Ovary (tissue), 10 donors: Measurements from ENCODE around the gene UTP15. TPM values are rescaled to one million over a fixed set of nuclear protein-coding genes. Genes with fewer than 3 reads are reported as not detected.
A peak's percentile ranks its signal among the peaks of the same experiment; 100 is the strongest.

Experiments used
- DNase-seq, 5 donors: peaks; one replicate each; pipeline ENCODE4 v3.0.0-alpha.2; 2019 to 2020
- H3K27ac ChIP-seq, 2 donors: fragments of 200-600 bp; one replicate each; pipeline versions ENCODE4 v1.5.1 to v1.8.0; 2019 to 2022
- H3K27me3 ChIP-seq: fragments of 200-600 bp; one replicate; pipeline ENCODE4 v1.8.0; 2022
- H3K36me3 ChIP-seq: fragments of 200-600 bp; sonication (generic); one replicate; pipeline ENCODE4 v1.5.1; 2019
- H3K4me1 ChIP-seq: one replicate; pipeline ENCODE4 v1.8.1; 2013; ENCODE audit warnings: mild to moderate bottlenecking, moderate library complexity; ENCODE audit not compliant: insufficient read depth
- H3K4me3 ChIP-seq: fragments of 200-600 bp; sonication (generic); one replicate; pipeline ENCODE4 v1.5.1; 2017
- H3K9me3 ChIP-seq, 2 donors: fragments of 200-600 bp in 1 of 2; sonication (generic) in 1 of 2; one replicate each; pipeline versions ENCODE4 v1.5.1 to v1.8.1; 2013 to 2019; ENCODE audit warnings: mild to moderate bottlenecking in 1 of 2, moderate library complexity in 1 of 2
- EP300 ChIP-seq: sonication (generic); formaldehyde crosslinking; IDR thresholded peaks from one replicate; pipeline ENCODE4 v1.6.1; 2017; ENCODE audit warnings: antibody characterized with exemption
- POLR2A ChIP-seq: fragments of 450-650 bp; IDR thresholded peaks from one replicate; pipeline ENCODE4 v1.6.1; 2017; ENCODE audit warnings: antibody characterized with exemption, mild to moderate bottlenecking, moderate library complexity
- WGBS, 3 donors: extraction: QIAGEN DNeasy Blood & Tissue Kit in 1 of 3; methylation state at CpG; one replicate each; pipeline versions ENCODE4 v1.1.5 to v1.1.7; 2013 to 2017; 5-methylcytosine and 5-hydroxymethylcytosine counted together
- intact Hi-C, 4 donors: fragments of 100-400 bp; cut with DNase I; formaldehyde crosslinking; loops; one replicate each; pipeline versions ENCODE4 v1.11.0 to v1.15.1; 2022 to 2023
- long read RNA-seq, 3 donors: library from polyadenylated mRNA in 2 of 3; unstranded in 2 of 3; transcript quantifications; one replicate each; pipeline ENCODE4 v2.0.0 and lab custom pipeline, GENCODE V29; 2021 to 2026
- polyA plus RNA-seq, 2 donors: library from polyadenylated mRNA; stranded (reverse); fragments of 200-250 nt in 1 of 2; fragments of 350-450 nt in 1 of 2; fragmentation: Illumina TruSeq in 1 of 2; extraction: RNeasy Lipid Tissue Mini Kit (QIAGEN cat#74804) in 1 of 2; gene quantifications; one replicate each; pipeline ENCODE4 v1.2.3, GENCODE V29; 2013 to 2014
- total RNA-seq, 7 donors: library from RNA; depleted of rRNA in 2 of 7; stranded (reverse); fragments of >200 nt in 2 of 7; fragmentation: NEBNext Ultra II Directional in 3 of 7; extraction: Animal tissue kit (Norgen Biotek cat#: 25700) in 3 of 7; gene quantifications; one replicate each; pipeline versions ENCODE4 v1.1.0 to v1.2.4, GENCODE V29; 2016 to 2023
- TF ChIP-seq, protein P1 (sequence below), 3 donors: fragments of 450-650 bp in 2 of 3; fragments of 200-600 bp in 1 of 3; IDR thresholded peaks; one replicate each; pipeline versions ENCODE4 v1.5.1 to v1.8.0; 2016 to 2022; ENCODE audit warnings: antibody characterized with exemption in 3 of 3, mild to moderate bottlenecking in 1 of 3
- donor health status: DM: no; HTN: no; CAD: no; lungs with moderate emphysema.
- donor health status: DM: no; HTN: no; CAD: no.
- donor health status: Bipolar disorder and iron deficiency.
- donor health status: DM: yes; HTN: yes; CAD: no.
- donor health status: DM: no; HTN: no; CAD: no.
- donor health status: DM: yes; HTN: yes; CAD: no.

The UTP15 gene
- total RNA-seq = 10 to 100 TPM in 6 of 7 donors, 1 to 10 TPM in 1; 8.5 to 28.0 (median 16.2) TPM
- 1 to 10 TPM; 3.5 to 7.6 TPM for polyA plus RNA-seq
- long read RNA-seq, donor 1, transcript UTP15-201 (13 exons, 3,687 nt) = major isoform, 14 of 23 reads
- long read RNA-seq, donor 1, partial matches to known transcripts = 5 of 23 reads
- long read RNA-seq, donor 1, other reads (novel, unspliced or antisense) = 4 of 23 reads
- long read RNA-seq, donor 2, partial matches to known transcripts = 0 of 1 reads
- long read RNA-seq, donor 2, other reads (novel, unspliced or antisense) = 0 of 1 reads
- long read RNA-seq, donor 3, transcript UTP15-201 (13 exons, 3,687 nt) = major isoform, 5 of 7 reads
- long read RNA-seq, donor 3, partial matches to known transcripts = 2 of 7 reads
- long read RNA-seq, donor 3, other reads (novel, unspliced or antisense) = 0 of 7 reads

GRCh38 chr5:73565139-73565968, at the start of gene UTP15, which contains the start of gene ANKRA2:
Gene UTP15, plus strand, starts transcription at chr5:73565743. Its CDS starts 1,602 bp downstream, at chr5:73567345.
Gene ANKRA2, minus strand, starts transcription at chr5:73565639. Its CDS starts 2,758 bp downstream, at chr5:73562881.
- Histone ChIP-seq H3K4me3 (peak within 1 kb of the TSS; percentile 63), H3K4me1 (peaks cover 5% of the 10 kb centered on the region), H3K36me3 (no peaks in the 10 kb centered on the region), H3K27me3 (no peaks in the 10 kb centered on the region), H3K27ac (peak within 1 kb of the TSS; percentile 65 to 89), H3K9me3 (no peaks in the 10 kb centered on the region)
- peak; percentile 99 to 100 (median 99) for DNase-seq
- WGBS, 3 donors = 0% methylated on average over 62 of the region's 62 CpGs
- intact Hi-C loops = no loop called here
- peak; percentile 44 for TF ChIP-seq EP300
- TF ChIP-seq, protein P1, sequence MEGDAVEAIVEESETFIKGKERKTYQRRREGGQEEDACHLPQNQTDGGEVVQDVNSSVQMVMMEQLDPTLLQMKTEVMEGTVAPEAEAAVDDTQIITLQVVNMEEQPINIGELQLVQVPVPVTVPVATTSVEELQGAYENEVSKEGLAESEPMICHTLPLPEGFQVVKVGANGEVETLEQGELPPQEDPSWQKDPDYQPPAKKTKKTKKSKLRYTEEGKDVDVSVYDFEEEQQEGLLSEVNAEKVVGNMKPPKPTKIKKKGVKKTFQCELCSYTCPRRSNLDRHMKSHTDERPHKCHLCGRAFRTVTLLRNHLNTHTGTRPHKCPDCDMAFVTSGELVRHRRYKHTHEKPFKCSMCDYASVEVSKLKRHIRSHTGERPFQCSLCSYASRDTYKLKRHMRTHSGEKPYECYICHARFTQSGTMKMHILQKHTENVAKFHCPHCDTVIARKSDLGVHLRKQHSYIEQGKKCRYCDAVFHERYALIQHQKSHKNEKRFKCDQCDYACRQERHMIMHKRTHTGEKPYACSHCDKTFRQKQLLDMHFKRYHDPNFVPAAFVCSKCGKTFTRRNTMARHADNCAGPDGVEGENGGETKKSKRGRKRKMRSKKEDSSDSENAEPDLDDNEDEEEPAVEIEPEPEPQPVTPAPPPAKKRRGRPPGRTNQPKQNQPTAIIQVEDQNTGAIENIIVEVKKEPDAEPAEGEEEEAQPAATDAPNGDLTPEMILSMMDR (IDR thresholded peaks at IDR 0.05) = peak in 1 of 3 donors; percentile 8
- TF ChIP-seq POLR2A = peak; percentile 70

GRCh38 chr5:73519531-73520283, 45.8 kb upstream of the UTP15 start:
- peak; percentile 36 to 62 (median 42) for DNase-seq
- Histone ChIP-seq H3K4me1 (no peaks in the 10 kb centered on the region), H3K36me3 (no peaks in the 10 kb centered on the region), H3K27ac (no peak overlapping the region), H3K4me3 (no peak overlapping the region), H3K9me3 (no peaks in the 10 kb centered on the region), H3K27me3 (no peaks in the 10 kb centered on the region)
- intact Hi-C loops = no loop called here
- 9 to 18% (median 12%) methylated on average over 16 of the region's 16 CpGs for WGBS, 3 donors
- TF ChIP-seq POLR2A = no peak
- TF ChIP-seq, protein P1 (IDR thresholded peaks at IDR 0.05) = peak; percentile 38 to 55 (median 49)

GRCh38 chr5:73522989-73523388, 42.6 kb upstream of the UTP15 start:
- WGBS, 3 donors = 90% methylated on average over 7 of the region's 7 CpGs
- H3K9me3 ChIP-seq = no peaks in the 10 kb centered on the region
- no peaks in the 10 kb centered on the region for H3K27me3 ChIP-seq
- TF ChIP-seq POLR2A = no peak
- TF ChIP-seq, protein P1 (IDR thresholded peaks at IDR 0.05) = no peak
- TF ChIP-seq EP300 = no peak
- intact Hi-C loops = no loop called here
- no peaks in the 10 kb centered on the region for H3K36me3 ChIP-seq
- no peak overlapping the region for H3K4me3 ChIP-seq
- no peak for DNase-seq
- H3K27ac ChIP-seq = no peak overlapping the region
- H3K4me1 ChIP-seq = no peaks in the 10 kb centered on the region

GRCh38 chr5:73523861-73524260, 41.7 kb upstream of the UTP15 start:
- Histone ChIP-seq H3K27me3 (no peaks in the 10 kb centered on the region), H3K4me1 (no peaks in the 10 kb centered on the region), H3K27ac (no peak overlapping the region), H3K4me3 (no peak overlapping the region), H3K9me3 (no peaks in the 10 kb centered on the region), H3K36me3 (no peaks in the 10 kb centered on the region)
- intact Hi-C loops = no loop called here
- DNase-seq = no peak
- no peak for TF ChIP-seq EP300
- TF ChIP-seq, protein P1 (IDR thresholded peaks at IDR 0.05) = no peak
- no peak for TF ChIP-seq POLR2A
- 51 to 76% (median 56%) methylated on average over 1 of the region's 1 CpG for WGBS, 3 donors
